Activated naive CD4-positive, alpha-beta T cell treated with anti-CD3 and anti-CD28 coated beads, Interleukin-2, amount 50 U/mL, for 24 hours (primary cell): ENCODE results near the gene EXOC4.

Source experiments
- H3K27ac Mint-ChIP-seq: one replicate; pipeline ENCODE4 v1.8.0; 2021; ENCODE audit warnings: mild to moderate bottlenecking, mixed read lengths
- H3K27me3 Mint-ChIP-seq: one replicate; pipeline ENCODE4 v1.8.0; 2021; ENCODE audit warnings: mixed read lengths
- H3K36me3 Mint-ChIP-seq: one replicate; pipeline ENCODE4 v1.8.0; 2021; ENCODE audit warnings: mixed read lengths
- H3K4me1 Mint-ChIP-seq: one replicate; pipeline ENCODE4 v1.8.0; 2021; ENCODE audit warnings: mixed read lengths
- H3K4me3 Mint-ChIP-seq: one replicate; pipeline ENCODE4 v1.8.0; 2021; ENCODE audit warnings: mild to moderate bottlenecking, mixed read lengths
- H3K9me3 Mint-ChIP-seq: one replicate; pipeline ENCODE4 v1.8.0; 2021; ENCODE audit warnings: mixed read lengths

EXOC4 gene

DNA sequence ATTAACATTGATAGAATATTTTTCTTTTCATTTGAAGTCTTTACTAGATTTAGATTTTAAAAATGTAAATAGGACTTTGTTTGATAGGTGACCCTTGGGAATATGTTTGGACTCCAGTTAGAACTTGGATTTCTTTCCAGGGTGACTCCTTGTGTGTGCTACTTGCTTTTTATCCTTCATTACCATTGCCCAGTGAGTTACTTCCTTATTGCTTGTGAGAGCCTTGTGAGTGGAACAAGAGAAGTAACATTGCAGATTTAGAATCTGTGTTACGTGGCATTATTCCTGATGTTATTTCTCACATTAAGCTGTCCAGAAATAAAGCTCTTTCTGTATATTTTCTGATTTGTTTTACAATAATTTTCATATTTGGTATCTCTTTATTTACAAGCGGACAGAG lies 746.3 kb downstream of the EXOC4 start:
- no peak overlapping the region for H3K27ac Mint-ChIP-seq
- H3K9me3 Mint-ChIP-seq: no peaks in the 10 kb centered on the region
- H3K27me3 Mint-ChIP-seq: no peaks in the 10 kb centered on the region
- H3K4me1 Mint-ChIP-seq: no peaks in the 10 kb centered on the region
- H3K36me3 Mint-ChIP-seq: peaks cover 21% of the 10 kb centered on the region
- H3K4me3 Mint-ChIP-seq: no peak overlapping the region

DNA sequence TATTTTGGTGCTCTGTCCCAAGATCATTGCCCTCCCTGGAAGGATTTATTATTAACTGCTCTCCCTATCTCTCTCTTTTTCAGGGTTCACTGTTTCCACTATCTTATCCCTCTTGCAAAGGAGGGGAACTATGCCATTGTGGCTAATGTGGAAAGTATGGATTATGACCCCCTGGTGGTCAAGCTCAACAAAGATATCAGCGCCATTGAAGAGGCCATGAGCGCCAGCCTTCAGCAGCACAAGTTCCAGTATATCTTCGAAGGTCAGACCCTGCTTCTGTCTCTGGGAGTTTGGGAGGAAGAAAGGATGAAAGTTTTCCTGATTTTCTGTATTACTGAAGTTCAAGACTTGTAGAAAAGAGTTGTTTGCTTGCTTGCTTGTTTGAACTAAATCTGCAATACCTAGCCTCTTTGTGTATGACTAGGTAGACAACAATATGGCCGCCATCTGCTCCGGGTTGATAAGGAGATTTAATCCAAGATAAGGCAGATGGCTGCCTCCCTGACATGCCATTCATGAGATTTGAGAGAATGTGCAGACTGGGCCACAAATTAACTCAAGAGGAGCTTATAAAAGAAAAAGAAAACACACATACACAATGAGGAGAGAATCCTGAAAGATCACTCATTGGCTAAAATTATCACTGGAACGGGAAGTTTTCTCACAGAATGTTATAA lies 752.1 kb downstream of the EXOC4 start:
- H3K27me3 Mint-ChIP-seq: no peaks in the 10 kb centered on the region

DNA sequence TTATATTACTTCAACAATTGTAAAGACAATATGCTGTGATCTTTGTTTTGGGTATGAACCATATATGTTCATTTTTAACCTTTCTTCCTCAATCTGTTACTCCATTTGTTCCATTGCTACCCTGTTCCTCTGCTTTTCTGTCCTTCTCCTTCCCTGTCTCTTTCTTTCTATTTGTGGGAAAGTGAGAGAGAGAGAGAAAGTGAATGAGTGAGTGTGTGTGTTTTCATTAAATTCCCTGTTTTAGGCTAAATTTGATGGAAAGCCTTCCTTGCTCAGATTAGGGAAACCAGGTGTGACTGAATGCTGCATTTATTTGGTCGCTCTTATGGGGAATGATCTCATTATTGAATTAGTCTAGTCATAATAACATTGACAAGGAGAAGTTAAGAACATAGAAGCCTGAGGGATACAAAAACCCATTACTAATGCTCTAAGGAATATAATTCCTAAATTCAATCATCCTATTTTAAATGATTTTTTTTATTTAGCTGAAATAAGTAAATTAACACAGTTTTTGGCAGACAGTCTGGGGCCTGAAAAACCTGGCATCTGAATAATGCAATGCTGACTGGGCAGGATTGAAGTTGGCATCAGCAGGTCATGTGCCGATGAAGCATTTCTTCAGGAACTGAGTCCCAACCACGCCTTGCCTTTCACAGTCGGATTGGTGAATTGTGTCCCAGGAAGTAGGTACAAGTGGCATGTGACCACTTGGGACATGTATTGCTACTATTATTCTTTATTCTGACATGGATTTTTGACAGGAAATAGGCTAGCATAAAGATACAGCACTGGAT lies 756.6 kb downstream of the EXOC4 start:
- Mint-ChIP-seq H3K27ac (no peak overlapping the region), H3K4me3 (no peak overlapping the region), H3K27me3 (no peaks in the 10 kb centered on the region), H3K4me1 (no peaks in the 10 kb centered on the region), H3K36me3 (peaks cover 31% of the 10 kb centered on the region), H3K9me3 (no peaks in the 10 kb centered on the region)

More for the DNA sequence above, 752.1 kb downstream of the EXOC4 start:
- Mint-ChIP-seq H3K4me3 (no peak overlapping the region), H3K4me1 (no peaks in the 10 kb centered on the region), H3K27ac (no peak overlapping the region), H3K9me3 (no peaks in the 10 kb centered on the region), H3K36me3 (peaks cover 27% of the 10 kb centered on the region)

DNA sequence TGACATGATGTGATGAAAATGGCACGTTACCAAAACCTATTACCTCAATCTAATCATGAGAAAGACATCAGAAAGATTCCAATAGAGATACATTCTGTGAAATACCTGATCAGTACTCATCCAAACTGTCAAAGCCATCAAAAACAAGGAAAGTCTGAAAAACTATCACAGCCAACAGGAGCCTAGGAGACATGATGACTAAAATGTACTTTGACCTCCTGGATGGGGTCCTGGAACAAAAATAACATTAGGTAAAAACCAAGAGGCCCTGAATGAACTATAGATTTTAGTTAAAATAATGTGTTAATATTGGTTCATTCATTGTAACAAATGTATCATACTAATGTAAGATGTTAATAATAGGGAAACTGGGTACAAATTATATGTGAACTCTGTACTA lies 760.4 kb downstream of the EXOC4 start:
- Mint-ChIP-seq H3K4me1 (no peaks in the 10 kb centered on the region), H3K27ac (no peak overlapping the region), H3K4me3 (no peak overlapping the region), H3K36me3 (peaks cover 23% of the 10 kb centered on the region), H3K27me3 (no peaks in the 10 kb centered on the region), H3K9me3 (no peaks in the 10 kb centered on the region)

DNA sequence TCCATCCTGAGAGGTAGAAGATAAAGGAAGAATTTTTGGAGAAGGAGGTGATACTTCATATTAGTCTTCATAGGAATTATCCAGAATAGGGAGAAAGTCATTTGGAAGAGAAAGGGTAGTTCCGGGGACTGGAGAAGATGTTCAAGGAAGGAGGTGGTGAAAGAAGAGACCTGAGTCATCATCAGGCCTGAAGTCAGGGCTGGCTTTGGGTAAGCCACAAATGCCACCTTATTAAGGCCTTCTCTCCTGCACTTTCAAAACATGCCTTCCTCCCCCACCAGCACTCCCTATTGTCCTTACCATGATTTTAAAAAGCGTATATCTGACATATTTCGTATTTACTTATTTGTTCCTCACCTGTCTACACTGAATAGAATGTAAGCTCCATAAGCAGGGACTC lies 762.1 kb downstream of the EXOC4 start:
- Mint-ChIP-seq H3K4me3 (no peak overlapping the region), H3K27me3 (no peaks in the 10 kb centered on the region), H3K4me1 (no peaks in the 10 kb centered on the region), H3K27ac (no peak overlapping the region), H3K36me3 (peaks cover 16% of the 10 kb centered on the region), H3K9me3 (no peaks in the 10 kb centered on the region)

DNA sequence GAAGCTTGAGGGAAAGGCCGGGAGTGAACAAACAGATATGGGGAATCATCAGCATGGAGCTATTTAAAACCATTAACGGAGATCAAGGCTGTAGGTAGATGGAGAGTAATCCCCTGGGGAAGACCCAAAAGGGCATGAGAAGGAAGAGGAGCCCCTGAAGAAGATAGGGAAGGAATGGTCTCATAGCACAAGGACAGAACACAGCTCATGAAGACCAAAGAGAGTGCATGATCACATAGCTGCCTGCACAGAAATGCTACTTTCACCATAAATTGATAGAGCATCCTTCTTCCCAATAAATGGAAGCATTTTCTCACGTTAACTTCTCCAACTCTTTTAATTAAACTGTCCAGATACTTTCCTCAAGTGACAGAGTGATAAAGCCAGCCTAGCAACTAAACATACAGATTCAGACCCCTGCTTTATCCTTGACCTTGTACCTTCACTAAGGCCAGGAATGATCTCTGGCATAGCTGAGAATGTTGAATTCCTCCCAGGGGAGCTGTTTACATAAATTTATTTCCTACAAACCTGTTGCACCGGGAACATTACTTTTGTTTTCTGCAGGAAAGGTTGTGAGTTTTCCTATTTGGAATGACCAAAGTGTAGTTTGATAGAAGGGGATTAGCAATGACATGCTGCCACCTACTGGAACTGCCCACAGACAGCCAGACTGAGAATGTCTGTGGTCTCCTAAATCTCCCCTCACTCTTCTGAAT lies 763.5 kb downstream of the EXOC4 start:
- Mint-ChIP-seq H3K9me3 (no peaks in the 10 kb centered on the region), H3K4me3 (no peak overlapping the region), H3K4me1 (no peaks in the 10 kb centered on the region), H3K36me3 (peaks cover 12% of the 10 kb centered on the region), H3K27me3 (no peaks in the 10 kb centered on the region), H3K27ac (no peak overlapping the region)

DNA sequence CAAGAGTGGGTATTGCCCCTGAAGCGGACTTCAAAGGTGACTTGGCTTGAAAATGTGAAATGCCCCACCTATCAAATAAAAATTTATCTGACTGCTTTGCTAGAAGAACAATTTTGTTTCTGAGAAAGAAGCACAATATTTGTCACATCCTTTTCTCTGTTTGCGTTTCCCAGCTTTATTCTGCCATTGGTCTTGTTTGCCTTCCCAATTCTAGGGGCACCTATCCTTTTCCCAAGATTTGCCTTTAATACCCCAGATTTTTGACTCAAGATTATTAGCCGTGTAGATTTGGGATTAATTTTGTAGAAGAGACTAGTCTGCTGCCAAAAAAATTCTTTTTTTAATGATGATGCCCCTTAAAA lies 764.0 kb downstream of the EXOC4 start:
- Mint-ChIP-seq H3K9me3 (no peaks in the 10 kb centered on the region), H3K27ac (no peak overlapping the region), H3K4me3 (no peak overlapping the region), H3K4me1 (no peaks in the 10 kb centered on the region), H3K36me3 (peaks cover 11% of the 10 kb centered on the region), H3K27me3 (no peaks in the 10 kb centered on the region)

DNA sequence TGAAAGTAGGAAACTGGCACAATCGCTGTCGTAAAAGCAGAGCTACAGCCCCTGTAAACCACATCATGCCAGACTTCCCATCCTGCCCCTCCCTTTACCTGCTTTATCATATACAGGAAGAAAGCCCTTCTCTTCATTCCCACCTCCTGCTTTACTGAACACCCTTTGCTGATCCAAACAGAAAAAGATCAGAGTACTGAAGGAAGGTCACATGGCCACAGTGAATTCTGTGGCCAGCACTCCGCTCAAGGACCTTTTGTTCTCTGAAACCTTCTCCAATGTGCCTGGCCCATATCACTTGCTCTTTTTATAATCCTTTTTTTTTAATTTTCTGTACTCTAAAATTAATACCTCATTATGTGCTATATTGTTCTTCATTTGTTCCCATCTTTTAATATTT lies 765.4 kb downstream of the EXOC4 start:
- no peaks in the 10 kb centered on the region for H3K9me3 Mint-ChIP-seq
- H3K27ac Mint-ChIP-seq: peak overlapping the region; percentile 32
- no peaks in the 10 kb centered on the region for H3K4me1 Mint-ChIP-seq
- no peaks in the 10 kb centered on the region for H3K27me3 Mint-ChIP-seq
- no peak overlapping the region for H3K4me3 Mint-ChIP-seq
- peaks cover 5% of the 10 kb centered on the region for H3K36me3 Mint-ChIP-seq

DNA sequence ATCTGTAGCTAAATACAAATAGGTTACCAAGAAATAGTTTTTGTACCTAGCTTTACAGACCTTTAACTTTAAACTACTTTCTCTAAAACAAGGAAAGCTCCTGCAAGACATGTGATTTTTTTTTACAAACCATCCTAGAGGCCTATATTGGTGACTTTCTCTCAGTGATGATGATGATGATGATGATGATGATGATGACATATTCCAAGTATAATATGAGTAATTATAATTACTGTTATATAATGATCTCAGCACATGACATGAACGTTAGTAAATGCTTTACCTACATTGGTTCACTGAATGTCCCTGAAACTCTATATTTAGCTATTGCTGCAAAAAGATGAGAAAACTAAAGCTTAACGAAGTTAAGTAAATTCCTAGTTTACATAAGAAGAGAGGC lies 766.4 kb downstream of the EXOC4 start:
- H3K4me3 Mint-ChIP-seq: no peak overlapping the region
- no peak overlapping the region for H3K27ac Mint-ChIP-seq
- no peaks in the 10 kb centered on the region for H3K9me3 Mint-ChIP-seq
- no peaks in the 10 kb centered on the region for H3K27me3 Mint-ChIP-seq
- H3K4me1 Mint-ChIP-seq: no peaks in the 10 kb centered on the region
- peaks cover 5% of the 10 kb centered on the region for H3K36me3 Mint-ChIP-seq

DNA sequence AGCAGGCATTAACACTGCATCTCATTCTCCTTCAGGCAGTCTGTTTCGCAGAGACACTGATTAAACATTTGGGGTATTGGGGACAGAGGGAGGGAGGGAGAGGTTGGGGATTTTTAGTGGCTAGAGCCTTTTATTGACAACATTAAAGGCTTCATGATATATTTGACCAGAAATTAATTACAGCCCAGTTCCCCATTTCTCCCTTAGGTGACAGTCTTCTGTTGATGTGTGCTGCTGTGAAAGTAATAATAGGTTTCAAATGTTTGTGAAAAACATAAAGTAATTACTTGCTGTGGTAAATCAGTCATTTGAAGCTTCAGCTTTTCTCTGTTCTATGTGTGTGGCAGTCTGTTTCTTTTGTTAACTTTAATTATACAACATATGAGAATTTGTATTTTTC lies 769.0 kb downstream of the EXOC4 start:
- H3K36me3 Mint-ChIP-seq: peaks cover 10% of the 10 kb centered on the region
- no peak overlapping the region for H3K27ac Mint-ChIP-seq
- no peak overlapping the region for H3K4me3 Mint-ChIP-seq

DNA sequence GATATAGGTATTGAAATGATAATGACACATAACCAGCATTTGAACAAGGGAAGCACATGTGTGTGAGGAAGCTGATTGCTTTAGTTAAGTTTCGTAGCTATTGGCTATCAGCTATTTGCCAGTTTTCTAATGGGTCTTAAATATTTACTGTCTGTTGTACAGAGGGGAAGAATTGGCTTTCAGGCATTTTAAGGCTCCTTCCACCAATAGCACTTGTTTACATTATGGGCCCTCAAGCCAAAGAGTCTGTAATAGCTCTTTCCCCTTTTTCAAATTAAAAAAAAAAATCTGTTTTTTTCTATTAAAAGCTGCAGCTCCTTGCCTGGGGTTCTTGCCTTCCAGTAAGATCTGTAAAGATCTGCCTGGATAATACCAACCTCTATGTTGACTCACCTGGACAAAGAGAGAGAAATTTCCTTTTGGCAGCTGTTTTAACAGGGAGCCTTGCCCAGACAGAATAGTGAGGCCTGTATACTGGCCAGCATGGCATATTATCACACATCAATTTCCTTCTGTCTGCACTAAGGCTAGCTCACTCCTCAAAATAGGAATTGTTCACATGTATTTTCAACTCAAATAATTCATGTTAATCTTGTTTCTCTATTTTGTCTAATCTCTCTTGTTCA lies 769.5 kb downstream of the EXOC4 start:
- H3K9me3 Mint-ChIP-seq: peaks cover 5% of the 10 kb centered on the region
- no peak overlapping the region for H3K4me3 Mint-ChIP-seq
- no peaks in the 10 kb centered on the region for H3K4me1 Mint-ChIP-seq
- peaks cover 10% of the 10 kb centered on the region for H3K36me3 Mint-ChIP-seq
- H3K27me3 Mint-ChIP-seq: no peaks in the 10 kb centered on the region
- no peak overlapping the region for H3K27ac Mint-ChIP-seq

More for the DNA sequence above, 769.0 kb downstream of the EXOC4 start:
- Mint-ChIP-seq H3K9me3 (peaks cover 4% of the 10 kb centered on the region), H3K27me3 (no peaks in the 10 kb centered on the region), H3K4me1 (no peaks in the 10 kb centered on the region)

DNA sequence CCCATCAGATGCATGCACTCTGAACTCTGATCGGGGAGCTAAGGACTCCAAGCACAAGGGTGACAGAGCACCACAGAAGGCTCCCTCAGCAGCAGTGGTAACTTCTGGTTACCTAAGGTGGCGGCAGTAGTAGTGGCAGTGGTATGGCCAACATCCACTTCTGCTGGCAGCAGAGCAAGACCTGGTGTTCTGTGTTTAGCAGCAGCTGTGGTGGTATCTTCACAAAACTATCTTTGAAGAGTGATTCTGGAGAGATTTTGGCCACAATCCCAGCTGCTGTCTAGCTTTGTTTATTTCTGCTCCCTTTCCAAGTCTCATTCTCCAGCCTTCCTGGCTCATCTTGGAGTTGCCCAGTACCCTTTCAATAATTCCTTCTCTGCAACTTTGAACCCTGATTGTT lies 771.9 kb downstream of the EXOC4 start:
- no peak overlapping the region for H3K4me3 Mint-ChIP-seq
- H3K27me3 Mint-ChIP-seq: no peaks in the 10 kb centered on the region
- no peaks in the 10 kb centered on the region for H3K4me1 Mint-ChIP-seq
- peaks cover 15% of the 10 kb centered on the region for H3K36me3 Mint-ChIP-seq
- H3K27ac Mint-ChIP-seq: no peak overlapping the region
- peaks cover 5% of the 10 kb centered on the region for H3K9me3 Mint-ChIP-seq

DNA sequence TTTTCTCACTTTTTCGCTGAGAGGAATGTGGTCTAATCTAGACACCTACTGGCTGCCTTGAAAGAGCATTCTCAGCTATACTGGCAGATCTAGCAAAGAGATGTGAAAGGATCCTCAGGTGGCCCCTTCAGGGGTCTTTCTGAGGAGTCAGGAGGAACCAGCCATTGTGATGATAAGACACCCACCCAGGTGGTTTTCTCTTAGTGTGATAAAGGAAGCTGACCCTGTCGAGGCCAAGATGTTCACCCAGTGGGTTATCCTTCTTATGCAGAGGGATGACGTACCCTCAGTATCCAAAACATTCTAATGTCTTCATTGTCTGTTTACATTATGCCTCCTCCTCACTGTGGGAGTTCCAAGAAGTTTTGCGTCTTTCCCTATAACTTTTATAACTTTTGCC lies 776.0 kb downstream of the EXOC4 start:
- Mint-ChIP-seq H3K27me3 (no peaks in the 10 kb centered on the region), H3K36me3 (peaks cover 16% of the 10 kb centered on the region), H3K4me1 (peaks cover 12% of the 10 kb centered on the region), H3K9me3 (peaks cover 5% of the 10 kb centered on the region), H3K4me3 (no peak overlapping the region), H3K27ac (no peak overlapping the region)

DNA sequence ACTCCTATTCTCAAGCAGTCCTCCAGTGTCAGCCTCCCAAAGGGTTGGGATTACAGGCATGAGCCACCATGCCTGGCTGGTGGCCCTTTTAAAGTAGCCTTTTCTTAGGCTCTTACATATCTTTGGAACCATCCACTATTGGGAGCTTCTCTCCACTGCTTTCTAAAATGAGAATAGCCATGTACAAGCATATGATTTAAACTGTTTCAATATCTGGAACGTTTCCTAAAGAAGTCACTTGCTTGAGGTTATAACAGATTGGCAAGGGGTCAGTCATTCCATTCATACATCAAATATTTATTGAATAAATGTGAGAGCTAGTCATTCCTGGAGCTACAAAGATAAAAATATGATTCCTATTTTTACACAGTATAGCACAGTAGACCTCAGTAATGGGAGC lies 776.9 kb downstream of the EXOC4 start:
- Mint-ChIP-seq H3K9me3 (peaks cover 5% of the 10 kb centered on the region), H3K27ac (no peak overlapping the region), H3K27me3 (no peaks in the 10 kb centered on the region), H3K4me1 (peaks cover 12% of the 10 kb centered on the region), H3K36me3 (peaks cover 20% of the 10 kb centered on the region), H3K4me3 (no peak overlapping the region)

DNA sequence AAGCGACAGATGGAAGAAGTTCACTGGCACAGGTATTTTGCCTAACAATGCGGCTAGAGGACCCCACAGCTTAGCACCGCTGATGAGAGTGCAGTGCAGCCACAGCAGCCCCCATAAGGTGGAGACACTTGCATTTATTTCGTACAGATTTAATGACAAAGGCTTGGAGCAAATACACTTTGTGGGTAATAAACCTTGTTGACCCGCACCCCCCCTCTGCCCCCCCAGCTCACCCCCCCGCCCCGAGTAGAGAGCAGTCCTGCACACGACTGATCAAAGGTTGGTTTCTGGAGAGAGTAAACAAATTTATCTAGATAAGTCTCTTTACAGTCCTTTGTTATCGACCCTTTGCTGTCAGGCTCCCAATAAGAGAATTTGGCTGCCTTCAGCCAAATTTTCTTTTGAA lies 777.6 kb downstream of the EXOC4 start:
- H3K4me3 Mint-ChIP-seq: no peak overlapping the region
- peaks cover 12% of the 10 kb centered on the region for H3K4me1 Mint-ChIP-seq
- H3K27me3 Mint-ChIP-seq: no peaks in the 10 kb centered on the region
- no peak overlapping the region for H3K27ac Mint-ChIP-seq
- peaks cover 5% of the 10 kb centered on the region for H3K9me3 Mint-ChIP-seq
- H3K36me3 Mint-ChIP-seq: peaks cover 23% of the 10 kb centered on the region
